ENCODE measurements around the gene DTWD2. TPM values are rescaled to one million over a fixed set of nuclear protein-coding genes. Genes with fewer than 3 reads are reported as not detected.
"Not testable (repeated sequence)": the region's sequence is repeated elsewhere in the genome, so short reads cannot be mapped to it uniquely, and the experiment has no call there.

DTWD2 gene
- total RNA-seq, 1 experiment from 2014 or later: 5.8 TPM

- no peaks in the 10 kb centered on the region for H3K9me2 ChIP-seq (replicated peaks; ENCODE audit: insufficient read depth, low read length)
These were observed 19.4 kb downstream of the DTWD2 start for GRCh38 chr5:118968925-118969375.

GRCh38 chr5:118968406-118968911 is 19.9 kb downstream of the DTWD2 start:
- Histone ChIP-seq H2AFZ (ENCODE audit: low read length) (no peak overlapping the region), H3K9ac (ENCODE audit: low read length) (no peak overlapping the region), H3K27me3 (ENCODE audit: low read length) (no peaks in the 10 kb centered on the region), H3K9me2 (replicated peaks; ENCODE audit: insufficient read depth, low read length) (no peaks in the 10 kb centered on the region), H3K9me3 (ENCODE audit: low read length) (no peaks in the 10 kb centered on the region), H3K79me2 (ENCODE audit: low read length) (no peaks in the 10 kb centered on the region), H3K4me1 (ENCODE audit: low read length) (no peaks in the 10 kb centered on the region), H3K27ac (ENCODE audit: low read length) (no peak overlapping the region), H4K20me1 (ENCODE audit: insufficient read depth, low read depth, low read length) (no peaks in the 10 kb centered on the region; the same call in 1 of the 2 replicates), H3K4me2 (ENCODE audit: low read depth, low read length, poor library complexity, severe bottlenecking) (no peak overlapping the region), H3K4me3 (ENCODE audit: low read length) (no peak overlapping the region), H3K36me3 (ENCODE audit: insufficient read depth, low read length) (no peaks in the 10 kb centered on the region)
- DNase-seq: no peak

More at GRCh38 chr5:118968925-118969375, 19.4 kb downstream of the DTWD2 start:
- Histone ChIP-seq H3K4me3 (ENCODE audit: low read length) (no peak overlapping the region), H3K9ac (ENCODE audit: low read length) (no peak overlapping the region), H4K20me1 (ENCODE audit: insufficient read depth, low read depth, low read length) (no peaks in the 10 kb centered on the region; the same call in 1 of the 2 replicates), H3K79me2 (ENCODE audit: low read length) (no peaks in the 10 kb centered on the region), H3K9me3 (ENCODE audit: low read length) (no peaks in the 10 kb centered on the region), H3K4me1 (ENCODE audit: low read length) (no peaks in the 10 kb centered on the region), H3K4me2 (ENCODE audit: low read depth, low read length, poor library complexity, severe bottlenecking) (no peak overlapping the region), H3K36me3 (ENCODE audit: insufficient read depth, low read length) (no peaks in the 10 kb centered on the region), H3K27ac (ENCODE audit: low read length) (no peak overlapping the region), H3K27me3 (ENCODE audit: low read length) (no peaks in the 10 kb centered on the region), H2AFZ (ENCODE audit: low read length) (no peak overlapping the region)
- DNase-seq: no peak

GRCh38 chr5:118967059-118967508 is 21.3 kb downstream of the DTWD2 start:
- Histone ChIP-seq H3K4me1 (ENCODE audit: low read length) (no peaks in the 10 kb centered on the region), H4K20me1 (ENCODE audit: insufficient read depth, low read depth, low read length) (no peaks in the 10 kb centered on the region; the same call in 1 of the 2 replicates), H3K4me3 (ENCODE audit: low read length) (no peak overlapping the region), H2AFZ (ENCODE audit: low read length) (no peak overlapping the region), H3K27ac (ENCODE audit: low read length) (no peak overlapping the region), H3K27me3 (ENCODE audit: low read length) (no peaks in the 10 kb centered on the region), H3K36me3 (ENCODE audit: insufficient read depth, low read length) (no peaks in the 10 kb centered on the region), H3K79me2 (ENCODE audit: low read length) (no peaks in the 10 kb centered on the region), H3K9ac (ENCODE audit: low read length) (no peak overlapping the region), H3K4me2 (ENCODE audit: low read depth, low read length, poor library complexity, severe bottlenecking) (no peak overlapping the region), H3K9me3 (ENCODE audit: low read length) (no peaks in the 10 kb centered on the region), H3K9me2 (replicated peaks; ENCODE audit: insufficient read depth, low read length) (no peaks in the 10 kb centered on the region)
- no peak for DNase-seq

GRCh38 chr5:118965890-118966289 is 22.5 kb downstream of the DTWD2 start:
- Histone ChIP-seq H2AFZ (ENCODE audit: low read length) (no peak overlapping the region), H4K20me1 (ENCODE audit: insufficient read depth, low read depth, low read length) (no peaks in the 10 kb centered on the region), H3K27me3 (ENCODE audit: low read length) (no peaks in the 10 kb centered on the region), H3K4me2 (ENCODE audit: low read depth, low read length, poor library complexity, severe bottlenecking) (no peak overlapping the region), H3K4me1 (ENCODE audit: low read length) (no peaks in the 10 kb centered on the region), H3K9ac (ENCODE audit: low read length) (no peak overlapping the region), H3K4me3 (ENCODE audit: low read length) (no peak overlapping the region), H3K9me2 (replicated peaks; ENCODE audit: insufficient read depth, low read length) (no peaks in the 10 kb centered on the region), H3K9me3 (ENCODE audit: low read length) (no peaks in the 10 kb centered on the region), H3K79me2 (ENCODE audit: low read length) (no peaks in the 10 kb centered on the region), H3K27ac (ENCODE audit: low read length) (no peak overlapping the region), H3K36me3 (ENCODE audit: insufficient read depth, low read length) (no peaks in the 10 kb centered on the region)
- DNase-seq: no peak

- not testable (repeated sequence) for H3K9ac ChIP-seq (ENCODE audit: low read length); H3K9me2 ChIP-seq (replicated peaks; ENCODE audit: insufficient read depth, low read length); H3K27me3 ChIP-seq (ENCODE audit: low read length); H3K9me3 ChIP-seq (ENCODE audit: low read length); H3K36me3 ChIP-seq (ENCODE audit: insufficient read depth, low read length); H3K4me2 ChIP-seq (ENCODE audit: low read depth, low read length, poor library complexity, severe bottlenecking); H3K4me1 ChIP-seq (ENCODE audit: low read length); H4K20me1 ChIP-seq (ENCODE audit: insufficient read depth, low read depth, low read length); H2AFZ ChIP-seq (ENCODE audit: low read length); DNase-seq; H3K27ac ChIP-seq (ENCODE audit: low read length); H3K4me3 ChIP-seq (ENCODE audit: low read length); H3K79me2 ChIP-seq (ENCODE audit: low read length)
These were observed 23.4 kb downstream of the DTWD2 start for GRCh38 chr5:118964970-118965369.

GRCh38 chr5:118964388-118964787 is 24.0 kb downstream of the DTWD2 start:
- H3K4me3 ChIP-seq (ENCODE audit: low read length); H3K27me3 ChIP-seq (ENCODE audit: low read length); DNase-seq; H3K9ac ChIP-seq (ENCODE audit: low read length); H4K20me1 ChIP-seq (ENCODE audit: insufficient read depth, low read depth, low read length); H3K4me1 ChIP-seq (ENCODE audit: low read length); H3K36me3 ChIP-seq (ENCODE audit: insufficient read depth, low read length); H2AFZ ChIP-seq (ENCODE audit: low read length); H3K27ac ChIP-seq (ENCODE audit: low read length); H3K79me2 ChIP-seq (ENCODE audit: low read length); H3K9me2 ChIP-seq (replicated peaks; ENCODE audit: insufficient read depth, low read length); H3K4me2 ChIP-seq (ENCODE audit: low read depth, low read length, poor library complexity, severe bottlenecking); H3K9me3 ChIP-seq (ENCODE audit: low read length): not testable (repeated sequence)

- no peak overlapping the region for H3K4me3 ChIP-seq (ENCODE audit: low read length)
- H2AFZ ChIP-seq (ENCODE audit: low read length): no peak overlapping the region
- no peaks in the 10 kb centered on the region for H3K36me3 ChIP-seq (ENCODE audit: insufficient read depth, low read length)
- DNase-seq: no peak
- H3K27me3 ChIP-seq (ENCODE audit: low read length): no peaks in the 10 kb centered on the region
- H3K9me3 ChIP-seq (ENCODE audit: low read length): no peaks in the 10 kb centered on the region
- no peak overlapping the region for H3K9ac ChIP-seq (ENCODE audit: low read length)
- no peaks in the 10 kb centered on the region for H3K9me2 ChIP-seq (replicated peaks; ENCODE audit: insufficient read depth, low read length)
- H3K27ac ChIP-seq (ENCODE audit: low read length): no peak overlapping the region
- H3K4me2 ChIP-seq (ENCODE audit: low read depth, low read length, poor library complexity, severe bottlenecking): no peak overlapping the region
- no peaks in the 10 kb centered on the region for H3K4me1 ChIP-seq (ENCODE audit: low read length)
- no peaks in the 10 kb centered on the region for H4K20me1 ChIP-seq (ENCODE audit: insufficient read depth, low read depth, low read length)
- no peaks in the 10 kb centered on the region for H3K79me2 ChIP-seq (ENCODE audit: low read length)
These were observed 25.2 kb downstream of the DTWD2 start for GRCh38 chr5:118963169-118963568.

- no peaks in the 10 kb centered on the region for H4K20me1 ChIP-seq (ENCODE audit: insufficient read depth, low read depth, low read length)
- H3K27ac ChIP-seq (ENCODE audit: low read length): no peak overlapping the region
- no peaks in the 10 kb centered on the region for H3K4me1 ChIP-seq (ENCODE audit: low read length)
- no peak for DNase-seq
- no peaks in the 10 kb centered on the region for H3K9me3 ChIP-seq (ENCODE audit: low read length)
- H3K4me3 ChIP-seq (ENCODE audit: low read length): no peak overlapping the region
- H2AFZ ChIP-seq (ENCODE audit: low read length): no peak overlapping the region
- no peaks in the 10 kb centered on the region for H3K36me3 ChIP-seq (ENCODE audit: insufficient read depth, low read length)
- no peaks in the 10 kb centered on the region for H3K9me2 ChIP-seq (replicated peaks; ENCODE audit: insufficient read depth, low read length)
- no peak overlapping the region for H3K9ac ChIP-seq (ENCODE audit: low read length)
- no peaks in the 10 kb centered on the region for H3K27me3 ChIP-seq (ENCODE audit: low read length)
- no peaks in the 10 kb centered on the region for H3K79me2 ChIP-seq (ENCODE audit: low read length)
- H3K4me2 ChIP-seq (ENCODE audit: low read depth, low read length, poor library complexity, severe bottlenecking): no peak overlapping the region
These were observed 27.8 kb downstream of the DTWD2 start for GRCh38 chr5:118960557-118960956.

Data from Karpas-422 (cell line).